A549 (cell line): ENCODE measurements around the gene MLC1. TPM values are rescaled to one million over a fixed set of nuclear protein-coding genes. Genes with fewer than 3 reads are reported as not detected.

Experiments
- ATAC-seq, 2 experiments: fragments of 200-7000 bp in 1 of 2; fragments of >200 bp in 1 of 2; cut with Nextera tagmentation in 1 of 2; cut with Tn5 transposase in 1 of 2; 3 replicates each; pipeline versions ENCODE4 v1.8.0 to v1.9.1; 2018 to 2020; ENCODE audit warnings: mild to moderate bottlenecking in 1 of 2, moderate library complexity in 1 of 2
- CTCF ChIA-PET: fragments of 300-600 bp; sonication (Branson Sonifier 250); formaldehyde crosslinking; extraction: SDS; loops from one replicate; lab custom pipeline; 2021; ENCODE audit warnings: antibody characterized with exemption, inconsistent platforms; lab: Yijun Ruan, JAX
- POLR2A ChIA-PET: fragments of 350-600 bp; formaldehyde crosslinking; extraction: SDS; loops from one replicate; lab custom pipeline; 2021; ENCODE audit warnings: antibody characterized with exemption, inconsistent platforms; lab: Yijun Ruan, JAX
- DNase-seq, 2 experiments: peaks; one replicate each; pipeline versions ENCODE4 v3.0.0 to v3.0.0-alpha.2; 2011 to 2016; ENCODE audit warnings: low read depth in 1 of 2, low spot score in 1 of 2
- FAIRE-seq: peaks from 2 replicates; lab custom pipeline; 2011; peaks lifted over from hg19 to GRCh38; lab: Jason Lieb, UNC
- H3K27ac ChIP-seq, 2 experiments: fragments of >200 bp; sonication (Bioruptor Twin); formaldehyde crosslinking; 3 replicates each; pipeline ENCODE4 v1.5.1; 2016 to 2017
- H3K4me1 ChIP-seq: fragments of >200 bp; sonication (Bioruptor Twin); formaldehyde crosslinking; 3 replicates; pipeline ENCODE4 v1.6.1; 2016
- H3K4me2 ChIP-seq: fragments of >200 bp; sonication (Bioruptor Twin); formaldehyde crosslinking; 3 replicates; pipeline ENCODE4 v1.6.1; 2016
- H3K4me3 ChIP-seq: fragments of >200 bp; sonication (Bioruptor Twin); formaldehyde crosslinking; 3 replicates; pipeline ENCODE4 v1.5.1; 2016
- H3K9me3 ChIP-seq: fragments of >200 bp; sonication (Bioruptor Twin); formaldehyde crosslinking; 3 replicates; pipeline ENCODE4 v1.6.1; 2016
- ATOH8 ChIP-seq: fragments of 250-450 bp; sonication (Bioruptor Pico); IDR thresholded peaks from 2 replicates; pipeline ENCODE4 v1.5.0; 2020; ENCODE audit warnings: low read depth, mild to moderate bottlenecking, moderate library complexity
- CEBPB ChIP-seq, 2 experiments: fragments of >200 bp in 1 of 2; sonication (Bioruptor Twin) in 1 of 2; formaldehyde crosslinking in 1 of 2; IDR thresholded peaks; 2 replicates each; pipeline ENCODE4 v1.6.1; 2012 to 2016
- CHD4 ChIP-seq: fragments of 200-600 bp; sonication (generic); IDR thresholded peaks from 2 replicates; pipeline ENCODE4 v1.6.1; 2016; ENCODE audit warnings: antibody characterized with exemption, mild to moderate bottlenecking, borderline replicate concordance
- CTCF ChIP-seq: fragments of >200 bp; sonication (Bioruptor Twin); formaldehyde crosslinking; IDR thresholded peaks from 3 replicates; pipeline ENCODE4 v1.5.1; 2016
- EHF ChIP-seq: fragments of 250-450 bp; sonication (Bioruptor Pico); IDR thresholded peaks from 2 replicates; pipeline ENCODE4 v1.5.0; 2020; ENCODE audit warnings: mild to moderate bottlenecking
- EHMT2 ChIP-seq: fragments of 200-600 bp; sonication (generic); IDR thresholded peaks from 2 replicates; pipeline ENCODE4 v1.6.1; 2016; ENCODE audit warnings: antibody characterized with exemption, low read depth, mild to moderate bottlenecking, moderate library complexity
- FOSB ChIP-seq: fragments of 250-450 bp; sonication (Bioruptor Pico); IDR thresholded peaks from 2 replicates; pipeline ENCODE4 v1.5.0; 2020; ENCODE audit warnings: mild to moderate bottlenecking, moderate library complexity
- GATA3 ChIP-seq: IDR thresholded peaks from 2 replicates; pipeline ENCODE4 v1.6.1; 2012; ENCODE audit warnings: borderline replicate concordance
- HDAC2 ChIP-seq: fragments of 200-600 bp; sonication (generic); IDR thresholded peaks from 2 replicates; pipeline ENCODE4 v1.6.1; 2016
- HEYL ChIP-seq: fragments of 250-450 bp; sonication (Bioruptor Pico); IDR thresholded peaks from 2 replicates; pipeline ENCODE4 v1.8.0; 2021; ENCODE audit warnings: mild to moderate bottlenecking, moderate library complexity
- HOXB13 ChIP-seq: fragments of 250-450 bp; sonication (Bioruptor Pico); IDR thresholded peaks from 2 replicates; pipeline ENCODE4 v1.5.0; 2020; ENCODE audit warnings: low read depth, mild to moderate bottlenecking, moderate library complexity
- JUN ChIP-seq, 2 experiments: fragments of >200 bp; sonication (Bioruptor Twin); formaldehyde crosslinking; IDR thresholded peaks; 2 replicates in 1 of 2; 3 replicates in 1 of 2; pipeline ENCODE4 v1.6.1; 2016 to 2017
- JUNB ChIP-seq: fragments of >200 bp; sonication (Bioruptor Twin); formaldehyde crosslinking; IDR thresholded peaks from 2 replicates; pipeline ENCODE4 v1.6.1; 2016
- NFE2L2 ChIP-seq: fragments of 150-350 bp; conservative IDR thresholded peaks from 2 replicates; pipeline ENCODE4 v1.6.1; 2014; ENCODE audit warnings: low read length
- NPAS2 ChIP-seq: fragments of 250-450 bp; sonication (Bioruptor Pico); IDR thresholded peaks from 2 replicates; pipeline ENCODE4 v1.8.0; 2022; ENCODE audit warnings: mild to moderate bottlenecking, moderate library complexity, borderline replicate concordance
- SREBF2 ChIP-seq: fragments of 450-650 bp; IDR thresholded peaks from 2 replicates; pipeline ENCODE4 v1.6.1; 2014; ENCODE audit warnings: mild to moderate bottlenecking, moderate library complexity
- TP53 ChIP-seq: fragments of 250-450 bp; sonication (Bioruptor Pico); IDR thresholded peaks from 2 replicates; pipeline ENCODE4 v1.5.0; 2021; ENCODE audit warnings: mild to moderate bottlenecking, moderate library complexity
- ZFP36 ChIP-seq: fragments of 450-650 bp; IDR thresholded peaks from 2 replicates; pipeline ENCODE4 v1.6.1; 2014; ENCODE audit warnings: borderline replicate concordance; ENCODE audit not compliant: partially characterized antibody
- ZNF302 ChIP-seq: fragments of 250-450 bp; sonication (Bioruptor Pico); IDR thresholded peaks from 2 replicates; pipeline ENCODE4 v1.9.0; 2021; ENCODE audit warnings: inconsistent platforms, mild to moderate bottlenecking, moderate library complexity
- WGBS: methylation state at CpG from one replicate; pipeline ENCODE4 v1.1.6; 2017; ENCODE audit errors: missing lambda C conversion rate; 5-methylcytosine and 5-hydroxymethylcytosine counted together
- polyA plus RNA-seq, 4 experiments: library from polyadenylated mRNA; depleted of rRNA in 3 of 4; stranded (reverse); fragments of >200 nt; fragmentation: RNase III in 1 of 4; extraction: RNeasy Plus Mini Kit Qiagen cat#74134 plus additional on column Dnase treatment in 1 of 4; gene quantifications; 2 replicates in 3 of 4; 3 replicates in 1 of 4; pipeline ENCODE4 v1.2.3, GENCODE V29; 2011 to 2017

MLC1 gene
- polyA plus RNA-seq, 2 of the 4 experiments (the other 2 are of a cell fraction) = not detected

- Histone ChIP-seq H3K4me3 (no peak overlapping the region), H3K27ac (no peak overlapping the region), H3K4me2 (no peak overlapping the region), H3K4me1 (peaks cover 18% of the 10 kb centered on the region; the same call in 2 of the 3 replicates), H3K9me3 (no peaks in the 10 kb centered on the region)
- ATAC-seq (no peak), DNase-seq (no peak), FAIRE-seq (no peak)
- ChIA-PET POLR2A (interaction anchor here (0.9 kb wide), 1 partner anchor 181 kb away, joined by 3 read pairs; no protein-coding TSS in a partner anchor), CTCF (interaction anchor here (1.1 to 1.5 kb wide), 2 partner anchors 9 to 61 kb away, joined by 3 to 5 read pairs; no protein-coding TSS in a partner anchor)
- WGBS = 78% methylated on average over 17 of the region's 19 CpGs
- TF ChIP-seq CHD4 (no peak), FOSB (CRISPR knock-in tag) (no peak), NPAS2 (CRISPR knock-in tag) (no peak)
Measured at GRCh38 chr22:50117168-50117762, 32.0 kb upstream of the MLC1 start.

GRCh38 chr22:50115693-50116092 lies 30.5 kb upstream of the MLC1 start:
- Histone ChIP-seq H3K9me3 (no peaks in the 10 kb centered on the region), H3K27ac (no peak overlapping the region), H3K4me1 (peaks cover 18% of the 10 kb centered on the region; the same call in 2 of the 3 replicates), H3K4me2 (no peak overlapping the region), H3K4me3 (no peak overlapping the region)
- no peak for TF ChIP-seq JUNB
- TF ChIP-seq JUN (IDR thresholded peaks at IDR 0.05) = no peak
- no peak for TF ChIP-seq TP53
- TF ChIP-seq ZFP36 = no peak
- TF ChIP-seq CTCF = no peak
- TF ChIP-seq GATA3 = no peak
- ChIA-PET CTCF (interaction anchor here (0.9 kb wide), 1 partner anchor 34 kb away, joined by 3 read pairs; no protein-coding TSS in a partner anchor), POLR2A (no interaction called here)
- WGBS = 76% methylated on average over 10 of the region's 10 CpGs
- DNase-seq = no peak
- ATAC-seq = no peak
- no peak for FAIRE-seq

GRCh38 chr22:50114221-50115021 lies 29.2 kb upstream of the MLC1 start:
- H3K9me3 ChIP-seq = no peaks in the 10 kb centered on the region
- FAIRE-seq = no peak
- H3K4me2 ChIP-seq = peak overlapping the region; percentile 38; the same call in 2 of the 3 replicates
- no peak for DNase-seq
- 65% methylated on average over 19 of the region's 19 CpGs for WGBS
- POLR2A ChIA-PET = interaction anchor here (0.7 kb wide), 1 partner anchor 180 kb away, joined by 6 read pairs; no protein-coding TSS in a partner anchor
- CTCF ChIA-PET = no interaction called here
- ATAC-seq = no peak
- no peak overlapping the region for H3K4me3 ChIP-seq
- 0 out of 6 replicates have a peak overlapping the region, but pooled peaks of 1 of the 2 experiments have one; percentile 34 for H3K27ac ChIP-seq
- H3K4me1 ChIP-seq = peaks cover 18% of the 10 kb centered on the region; the same call in 2 of the 3 replicates
- no peak for TF ChIP-seq CEBPB (IDR thresholded peaks at IDR 0.05)
- no peak for TF ChIP-seq HEYL (CRISPR knock-in tag)
- TF ChIP-seq HOXB13 (CRISPR knock-in tag) = no peak
- no peak for TF ChIP-seq EHMT2

GRCh38 chr22:50112151-50113118 lies 27.2 kb upstream of the MLC1 start:
- WGBS = 59% methylated on average over 17 of the region's 28 CpGs
- Histone ChIP-seq H3K27ac (no peak overlapping the region), H3K4me2 (no peak overlapping the region), H3K9me3 (no peaks in the 10 kb centered on the region), H3K4me1 (peaks cover 9% of the 10 kb centered on the region; the same call in 1 of the 3 replicates), H3K4me3 (no peak overlapping the region)
- no peak for TF ChIP-seq HOXB13 (CRISPR knock-in tag)
- no peak for TF ChIP-seq EHF
- no peak for TF ChIP-seq HDAC2
- no peak for TF ChIP-seq EHMT2
- TF ChIP-seq NFE2L2 = no peak
- TF ChIP-seq ZNF302 (CRISPR knock-in tag) = no peak
- no peak for TF ChIP-seq FOSB (CRISPR knock-in tag)
- TF ChIP-seq ATOH8 (CRISPR knock-in tag) = no peak
- no peak for TF ChIP-seq SREBF2
- CTCF ChIA-PET = interaction anchor here (1.9 kb wide), 1 partner anchor 37 kb away, joined by 5 read pairs; no protein-coding TSS in a partner anchor
- POLR2A ChIA-PET = no interaction called here
- ATAC-seq = no peak
- no peak for DNase-seq
- FAIRE-seq = no peak
